GM19328 (cell line): ENCODE results near the gene ARHGAP44.
"Not testable (repeated sequence)": the region's sequence is repeated elsewhere in the genome, so short reads cannot be mapped to it uniquely, and the experiment has no call there.

Source experiments
- ATAC-seq: cut with Tn5 transposase; IDR thresholded peaks from one replicate; pipeline ENCODE4 v1.9.1; 2021; ENCODE audit warnings: mild to moderate bottlenecking, moderate library complexity; ENCODE audit not compliant: unreplicated experiment

Gene ARHGAP44

DNA sequence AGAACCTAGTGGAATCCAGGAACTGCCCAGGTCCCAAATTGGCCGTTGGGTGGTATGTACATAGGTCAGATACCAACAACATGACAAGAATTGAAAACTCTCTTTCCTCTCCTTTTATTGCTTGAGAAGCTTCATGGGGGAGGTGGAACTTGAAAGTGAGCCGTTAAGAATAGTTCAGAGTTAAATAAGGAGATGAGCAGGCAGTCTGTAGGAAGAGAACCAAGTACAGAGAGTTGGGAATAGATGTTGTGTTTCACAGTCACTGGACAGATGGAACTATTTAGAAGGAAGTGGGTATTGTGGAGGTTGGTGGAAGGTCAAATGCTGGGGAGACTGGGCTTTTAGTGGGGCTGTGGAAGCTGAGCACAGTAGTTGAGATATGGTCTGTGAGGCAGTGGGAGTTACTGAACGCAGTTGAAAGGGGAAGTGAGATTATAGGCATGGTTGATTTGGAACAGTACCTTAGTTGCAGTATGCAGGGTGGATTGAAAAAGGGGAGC is 26.4 kb downstream of the ARHGAP44 start:
- peak; percentile 99 for ATAC-seq

- no peak for ATAC-seq
These were observed 32.2 kb downstream of the ARHGAP44 start for GRCh38 chr17:12821376-12821940.

DNA sequence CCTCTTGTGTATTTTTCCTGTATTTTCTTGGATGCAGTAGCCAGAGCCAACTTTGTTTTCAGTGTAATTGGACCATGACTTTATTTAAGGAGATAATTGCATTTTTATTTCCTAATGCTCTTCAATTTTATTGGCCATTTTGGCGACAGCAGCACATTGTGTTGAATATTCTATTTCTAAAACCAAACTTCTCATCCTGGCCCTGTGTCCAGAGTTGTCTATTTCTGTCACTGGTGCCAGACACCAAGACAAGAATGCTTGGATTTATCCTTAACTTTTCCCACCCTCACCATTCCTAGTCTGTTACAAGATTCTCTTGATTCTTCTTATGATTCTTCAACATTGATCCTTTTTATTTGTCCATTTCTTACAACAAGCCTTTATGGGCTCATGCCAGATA is 37.1 kb downstream of the ARHGAP44 start:
- ATAC-seq = no peak

DNA sequence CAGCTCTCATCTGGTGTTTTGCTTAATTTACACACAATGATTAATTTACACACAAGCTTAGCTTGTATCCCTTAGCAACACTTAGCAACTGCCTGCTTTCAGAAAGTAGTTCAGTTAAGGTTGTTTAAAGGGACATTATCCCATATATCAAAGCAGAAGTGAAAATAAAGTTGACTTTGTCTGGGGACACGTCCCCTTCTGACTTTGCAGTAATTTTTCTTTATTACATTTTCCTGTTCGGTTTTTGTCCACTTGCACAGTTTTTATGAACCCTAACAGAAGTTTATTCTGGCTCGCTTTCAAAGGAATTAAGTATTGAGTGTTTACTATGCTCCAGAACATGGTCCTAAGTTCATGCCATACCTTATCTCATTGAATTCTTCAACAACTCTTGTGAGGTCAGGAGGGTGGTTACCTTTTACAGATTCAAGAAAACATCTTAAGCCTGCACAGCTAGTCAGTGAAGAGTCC is 41.5 kb downstream of the ARHGAP44 start:
- no peak for ATAC-seq

- ATAC-seq = no peak
These were observed 42.5 kb downstream of the ARHGAP44 start for GRCh38 chr17:12831839-12832238.

DNA sequence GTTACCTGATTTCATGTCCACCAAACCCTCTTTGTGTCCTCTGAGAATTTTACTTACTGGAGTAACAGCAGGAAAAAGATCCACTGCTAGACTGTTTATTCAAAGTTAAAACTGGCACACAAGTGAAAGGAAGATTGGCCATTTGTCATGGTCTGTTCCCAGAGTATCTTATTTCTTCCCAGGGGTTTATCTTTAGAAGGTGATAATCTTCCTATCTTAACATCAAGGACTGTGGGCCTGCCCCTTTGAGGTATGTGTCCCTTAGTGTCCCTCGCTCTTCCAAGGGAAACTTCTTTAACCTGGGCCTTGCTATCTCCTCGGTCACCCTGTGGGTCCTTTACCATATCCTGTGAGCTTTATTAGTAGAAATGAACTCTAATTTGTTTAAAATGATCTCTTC is 49.7 kb downstream of the ARHGAP44 start:
- no peak for ATAC-seq

- no peak for ATAC-seq
These were observed 53.6 kb downstream of the ARHGAP44 start for GRCh38 chr17:12842936-12843335.

- ATAC-seq = no peak
These were observed 61.7 kb downstream of the ARHGAP44 start for GRCh38 chr17:12850996-12851395.

- no peak for ATAC-seq
These were observed 62.7 kb downstream of the ARHGAP44 start for GRCh38 chr17:12851901-12852435.

DNA sequence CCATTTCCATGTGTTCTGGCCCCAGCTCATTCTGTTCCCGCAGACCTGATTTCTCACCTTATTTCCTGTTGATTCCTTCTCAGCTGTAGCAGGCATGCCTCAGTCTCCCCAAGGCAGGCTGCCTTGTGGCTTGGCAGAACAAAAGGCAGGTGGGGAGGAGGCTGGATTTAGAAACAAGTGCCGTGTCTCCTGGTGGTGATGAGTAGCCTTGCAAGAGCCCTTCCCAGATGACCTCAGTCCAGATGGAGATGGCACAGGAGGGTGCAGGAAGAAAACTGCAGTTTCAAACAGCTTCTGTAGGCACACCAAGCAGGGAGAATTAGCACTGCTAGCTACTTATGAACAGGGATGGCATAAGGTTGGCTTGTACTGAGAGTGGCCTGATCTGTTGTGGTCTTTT is 64.6 kb downstream of the ARHGAP44 start:
- no peak for ATAC-seq

- no peak for ATAC-seq
These were observed 67.1 kb downstream of the ARHGAP44 start for GRCh38 chr17:12856416-12856815.

DNA sequence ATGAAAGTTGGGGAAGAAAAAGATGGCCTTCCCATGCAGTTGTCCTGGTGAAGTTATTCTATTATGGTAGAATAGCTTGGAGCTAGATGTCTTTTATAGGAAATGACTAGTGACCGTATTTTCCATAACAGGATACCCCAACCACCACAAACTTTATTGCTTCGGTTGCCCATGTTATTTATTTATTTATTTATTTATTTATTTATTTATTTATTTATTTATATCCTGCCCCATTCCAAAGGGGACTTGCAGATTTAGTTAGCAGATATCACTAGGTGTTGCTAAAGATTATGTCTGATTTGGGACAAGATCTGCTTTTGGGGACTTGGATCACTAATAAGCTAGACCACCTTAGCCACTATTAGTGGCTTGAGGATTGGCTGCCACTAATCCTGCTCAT is 68.3 kb downstream of the ARHGAP44 start:
- ATAC-seq = no peak

GRCh38 chr17:12859520-12859919 is 70.2 kb downstream of the ARHGAP44 start:
- ATAC-seq = no peak

DNA sequence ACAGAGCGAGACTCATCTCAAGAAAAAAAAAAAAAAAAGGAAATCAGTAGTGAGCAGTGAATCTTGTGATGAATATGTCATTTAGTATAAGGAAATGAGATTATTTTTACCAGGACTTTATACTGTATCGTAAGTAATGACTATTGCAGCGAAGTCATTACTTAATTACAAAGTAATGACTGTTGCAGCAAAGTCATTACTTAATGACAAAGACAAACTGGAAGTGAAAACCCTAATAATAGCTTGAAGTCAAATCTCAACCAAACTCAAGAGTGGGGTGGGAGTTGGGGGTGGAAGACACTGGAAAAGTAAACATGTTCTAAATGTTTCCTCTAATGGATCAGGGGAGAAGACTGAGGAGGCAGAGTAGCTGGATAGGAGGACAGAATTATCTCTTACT is 76.5 kb downstream of the ARHGAP44 start:
- no peak for ATAC-seq

- no peak for ATAC-seq
These were observed 76.9 kb downstream of the ARHGAP44 start for GRCh38 chr17:12866244-12866643.

GRCh38 chr17:12867726-12868125 is 78.4 kb downstream of the ARHGAP44 start:
- ATAC-seq = no peak

GRCh38 chr17:12873415-12874125 is 84.3 kb downstream of the ARHGAP44 start:
- ATAC-seq = not testable (repeated sequence)

GRCh38 chr17:12877953-12878669 is 88.8 kb downstream of the ARHGAP44 start:
- ATAC-seq = no peak

DNA sequence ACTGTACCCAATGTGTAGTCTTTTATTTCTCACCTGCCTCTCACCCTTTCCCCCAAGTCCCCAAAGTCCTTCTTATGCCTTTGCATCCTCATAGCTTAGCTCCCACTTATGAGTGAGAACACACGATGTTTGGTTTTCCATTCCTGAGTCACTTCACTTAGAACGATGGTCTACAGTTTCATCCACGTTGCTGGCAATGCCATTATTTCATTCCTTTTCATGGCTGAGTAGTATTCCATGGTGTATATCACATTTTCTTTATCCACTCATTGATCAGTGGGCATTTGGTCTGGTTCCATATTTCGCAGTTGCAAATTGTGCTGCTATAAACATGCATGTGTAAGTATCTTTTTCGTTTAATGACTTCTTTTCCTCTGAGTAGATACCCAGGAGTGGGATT is 89.8 kb downstream of the ARHGAP44 start:
- ATAC-seq = not testable (repeated sequence)

DNA sequence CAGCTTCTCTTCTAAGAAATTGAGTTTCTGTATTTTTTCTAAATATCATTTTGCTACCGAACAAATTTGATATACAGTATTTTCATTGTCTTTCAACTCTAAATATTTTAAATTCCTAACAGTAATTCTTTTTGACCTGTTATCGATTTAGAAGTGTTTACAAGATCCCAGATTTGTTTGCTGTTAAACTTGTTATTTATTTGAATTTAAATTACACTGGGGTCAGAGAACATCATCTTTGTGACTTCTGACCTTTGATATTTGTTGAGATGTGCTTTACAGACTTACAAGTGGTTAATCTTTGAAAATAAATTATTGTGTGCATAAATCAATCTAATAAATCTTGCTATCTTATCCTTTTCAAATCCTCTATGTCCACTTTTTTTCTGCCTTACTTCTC is 94.2 kb downstream of the ARHGAP44 start:
- ATAC-seq = no peak

DNA sequence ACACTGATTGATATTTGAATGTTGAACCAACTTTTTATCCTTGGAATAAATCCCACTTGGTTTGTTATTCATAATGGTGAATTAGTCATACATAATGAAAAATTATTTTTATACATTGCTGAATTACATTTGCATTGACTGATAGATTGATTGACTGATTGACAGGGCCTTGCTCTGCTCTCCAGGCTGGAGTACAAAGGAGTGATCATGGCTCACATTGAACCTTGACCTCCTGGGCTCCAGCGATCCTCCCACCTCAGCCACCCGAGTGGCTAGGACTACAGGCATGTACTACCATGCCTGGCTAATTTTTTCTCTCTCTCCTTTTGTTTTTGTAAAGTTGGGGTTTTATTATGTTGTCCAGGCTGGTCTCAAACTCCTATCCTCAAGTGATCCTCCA is 97.8 kb downstream of the ARHGAP44 start:
- ATAC-seq = no peak
